Tibial artery (tissue), 4 donors: Measurements from ENCODE around the gene FOXK1.

Experiments used
- DNase-seq, 2 donors: peaks; one replicate each; pipeline ENCODE4 v3.0.0-alpha.2; 2019
- H3K27ac ChIP-seq, 2 donors: fragments of 200-600 bp; sonication (generic) in 1 of 2; 1 replicate in 1 of 2; 2 replicates in 1 of 2; pipeline ENCODE4 v1.5.1; 2018 to 2019; ENCODE audit warnings: mild to moderate bottlenecking in 1 of 2
- H3K27me3 ChIP-seq, 2 donors: fragments of 200-600 bp; sonication (generic) in 1 of 2; one replicate each; pipeline versions ENCODE4 v1.5.1 to v1.6.0; 2016 to 2019
- H3K36me3 ChIP-seq, 3 donors: fragments of 200-600 bp; sonication (generic) in 2 of 3; one replicate each; pipeline ENCODE4 v1.5.1; 2016 to 2019; ENCODE audit warnings: mild to moderate bottlenecking in 2 of 3
- H3K4me1 ChIP-seq, 4 donors: fragments of 200-600 bp; sonication (generic) in 2 of 4; 1 replicate in 3 of 4; 2 replicates in 1 of 4; pipeline ENCODE4 v1.5.1; 2016 to 2019
- H3K4me3 ChIP-seq, 2 donors: fragments of 200-600 bp; sonication (generic) in 1 of 2; 1 replicate in 1 of 2; 2 replicates in 1 of 2; pipeline ENCODE4 v1.5.1; 2018 to 2019; ENCODE audit warnings: mild to moderate bottlenecking in 2 of 2
- H3K9me3 ChIP-seq, 3 donors: fragments of 200-600 bp; sonication (generic) in 1 of 3; one replicate each; pipeline ENCODE4 v1.5.1; 2016 to 2019
- intact Hi-C: fragments of 100-400 bp; cut with DNase I; formaldehyde crosslinking; loops from one replicate; pipeline ENCODE4 v1.15.0; 2023; ENCODE audit warnings: low total_unique reads
- TF ChIP-seq, protein P1 (sequence below), 2 experiments: fragments of 200-600 bp in 1 of 2; fragments of 450-650 bp in 1 of 2; IDR thresholded peaks; one replicate each; pipeline ENCODE4 v1.5.1; 2017 to 2019; ENCODE audit warnings: antibody characterized with exemption in 2 of 2, mild to moderate bottlenecking in 1 of 2, moderate library complexity in 1 of 2

The FOXK1 gene

DNA sequence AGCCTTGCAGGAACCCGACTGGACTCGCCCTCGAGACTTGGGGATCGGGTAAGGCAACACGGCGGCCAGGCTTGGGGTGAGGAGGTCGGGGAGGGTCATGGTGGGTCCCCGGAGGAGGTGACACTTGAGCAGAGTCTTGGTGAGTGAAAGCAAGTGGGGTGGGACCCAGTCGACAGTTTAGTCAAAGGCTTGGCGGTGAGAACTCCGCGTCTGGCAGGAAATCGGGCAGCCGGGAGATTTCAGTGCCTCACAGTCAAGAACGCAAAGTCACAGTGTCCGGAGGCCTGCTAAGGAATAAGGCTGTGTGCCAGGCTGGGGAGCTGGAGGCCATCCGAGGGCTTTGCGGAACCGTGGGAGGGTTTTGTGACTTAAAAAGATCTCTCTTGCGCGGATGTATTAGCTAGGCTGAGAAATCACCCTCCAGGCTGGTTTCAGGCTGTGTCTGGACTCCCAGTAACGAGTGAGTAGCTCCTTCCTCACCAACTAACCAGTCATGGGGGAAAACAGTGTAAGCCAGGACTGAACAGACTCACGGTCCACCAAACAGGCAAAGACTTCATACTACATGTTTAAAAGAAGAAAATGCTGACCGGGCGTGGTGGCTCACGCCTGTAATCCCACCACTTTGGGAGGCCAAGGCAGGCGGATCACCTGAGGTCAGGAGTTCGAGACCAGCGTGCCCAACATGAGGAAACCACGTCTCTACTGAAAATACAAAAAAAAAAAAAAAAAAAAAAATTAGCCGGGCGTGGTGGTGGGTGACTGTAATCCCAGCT is 93.9 kb downstream of the FOXK1 start:
- intact Hi-C loops: no loop called here
- Histone ChIP-seq H3K27me3 (no peaks in the 10 kb centered on the region), H3K4me3 (peak overlapping the region; percentile 71 to 97), H3K27ac (peak overlapping the region; percentile 89 to 97), H3K4me1 (peaks cover 4 to 38% (median 31%) of the 10 kb centered on the region in 4 donors), H3K36me3 (peaks cover 2 to 12% (median 4%) of the 10 kb centered on the region in 3 donors), H3K9me3 (no peaks in the 10 kb centered on the region)
- TF ChIP-seq, protein P1, sequence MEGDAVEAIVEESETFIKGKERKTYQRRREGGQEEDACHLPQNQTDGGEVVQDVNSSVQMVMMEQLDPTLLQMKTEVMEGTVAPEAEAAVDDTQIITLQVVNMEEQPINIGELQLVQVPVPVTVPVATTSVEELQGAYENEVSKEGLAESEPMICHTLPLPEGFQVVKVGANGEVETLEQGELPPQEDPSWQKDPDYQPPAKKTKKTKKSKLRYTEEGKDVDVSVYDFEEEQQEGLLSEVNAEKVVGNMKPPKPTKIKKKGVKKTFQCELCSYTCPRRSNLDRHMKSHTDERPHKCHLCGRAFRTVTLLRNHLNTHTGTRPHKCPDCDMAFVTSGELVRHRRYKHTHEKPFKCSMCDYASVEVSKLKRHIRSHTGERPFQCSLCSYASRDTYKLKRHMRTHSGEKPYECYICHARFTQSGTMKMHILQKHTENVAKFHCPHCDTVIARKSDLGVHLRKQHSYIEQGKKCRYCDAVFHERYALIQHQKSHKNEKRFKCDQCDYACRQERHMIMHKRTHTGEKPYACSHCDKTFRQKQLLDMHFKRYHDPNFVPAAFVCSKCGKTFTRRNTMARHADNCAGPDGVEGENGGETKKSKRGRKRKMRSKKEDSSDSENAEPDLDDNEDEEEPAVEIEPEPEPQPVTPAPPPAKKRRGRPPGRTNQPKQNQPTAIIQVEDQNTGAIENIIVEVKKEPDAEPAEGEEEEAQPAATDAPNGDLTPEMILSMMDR (IDR thresholded peaks at IDR 0.05): no peak
- DNase-seq: no peak

GRCh38 chr7:4779118-4779517 is 97.0 kb downstream of the FOXK1 start:
- TF ChIP-seq, protein P1 (IDR thresholded peaks at IDR 0.05): no peak
- DNase-seq: no peak
- no peaks in the 10 kb centered on the region for H3K9me3 ChIP-seq
- H3K27me3 ChIP-seq: no peaks in the 10 kb centered on the region
- intact Hi-C loops: no loop called here
- peaks cover 33 to 36% (median 34%) of the 10 kb centered on the region in 3 donors for H3K36me3 ChIP-seq
- H3K4me3 ChIP-seq: no peak overlapping the region
- peaks cover 4 to 33% (median 29%) of the 10 kb centered on the region in 4 donors for H3K4me1 ChIP-seq
- no peak overlapping the region for H3K27ac ChIP-seq

GRCh38 chr7:4781366-4782069 is 99.4 kb downstream of the FOXK1 start:
- Histone ChIP-seq H3K4me3 (no peak overlapping the region), H3K27me3 (no peaks in the 10 kb centered on the region), H3K9me3 (no peaks in the 10 kb centered on the region), H3K36me3 (peaks cover 53 to 60% (median 58%) of the 10 kb centered on the region in 3 donors), H3K27ac (no peak overlapping the region), H3K4me1 (peaks cover 0 to 20% (median 17%) of the 10 kb centered on the region in 4 donors)
- TF ChIP-seq, protein P1 (IDR thresholded peaks at IDR 0.05): no peak
- intact Hi-C loops: no loop called here
- no peak for DNase-seq

DNA sequence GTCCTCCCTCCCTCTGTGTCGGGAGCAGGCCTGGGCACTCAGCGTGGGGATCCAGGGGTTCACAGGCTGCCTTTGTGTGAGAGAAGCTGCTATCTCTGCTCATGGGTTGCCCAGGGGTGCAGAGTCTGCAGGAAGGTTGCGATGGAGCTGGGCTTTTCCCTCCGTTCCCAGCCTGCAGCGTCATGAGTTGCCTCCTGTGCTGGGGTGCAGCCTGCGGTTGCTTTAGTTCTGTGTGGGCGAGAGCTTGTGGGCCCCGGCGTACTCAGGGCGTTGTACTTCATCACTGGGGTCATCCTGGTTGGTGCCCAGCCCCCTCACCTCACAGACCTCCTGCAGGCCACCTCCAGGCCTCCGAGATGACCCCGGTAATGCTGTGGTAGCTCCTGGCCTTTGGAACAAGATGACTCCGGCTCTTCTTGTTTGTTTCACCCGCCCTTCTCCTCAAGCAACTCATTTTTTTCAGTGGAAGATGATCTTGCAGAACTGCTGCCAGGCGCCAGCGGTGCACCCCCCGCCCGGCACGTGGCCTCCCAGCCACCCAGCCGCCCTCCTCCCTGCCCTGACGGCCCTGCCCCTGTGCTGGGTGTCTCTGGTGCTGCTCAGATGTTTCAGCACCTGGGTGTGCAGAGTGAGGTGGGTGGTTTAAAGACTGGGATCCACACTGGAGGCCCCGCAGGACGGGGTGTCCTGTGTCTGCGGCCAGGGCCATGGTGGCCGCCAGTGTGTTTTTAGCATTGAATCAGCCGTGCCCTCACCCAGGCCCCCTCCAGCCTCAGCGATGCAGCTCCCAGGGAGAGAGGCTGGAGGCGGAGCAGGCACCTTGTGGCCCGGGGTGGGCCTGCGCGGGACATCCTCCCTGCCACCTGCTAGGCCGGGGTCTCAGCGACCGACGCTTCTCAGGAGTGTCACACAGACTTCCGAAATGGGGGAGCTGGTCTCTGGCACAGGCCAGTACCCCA is 100.5 kb downstream of the FOXK1 start:
- no peaks in the 10 kb centered on the region for H3K27me3 ChIP-seq
- DNase-seq: no peak
- TF ChIP-seq, protein P1 (IDR thresholded peaks at IDR 0.05): no peak
- H3K4me3 ChIP-seq: no peak overlapping the region
- peaks cover 64 to 70% (median 69%) of the 10 kb centered on the region in 3 donors for H3K36me3 ChIP-seq
- intact Hi-C loops: no loop called here
- H3K27ac ChIP-seq: no peak overlapping the region
- no peaks in the 10 kb centered on the region for H3K9me3 ChIP-seq
- H3K4me1 ChIP-seq: peaks cover 0 to 9% (median 6%) of the 10 kb centered on the region in 4 donors

- TF ChIP-seq, protein P1 (IDR thresholded peaks at IDR 0.05): no peak
- Histone ChIP-seq H3K27ac (no peak overlapping the region), H3K36me3 (peaks cover 70 to 77% (median 76%) of the 10 kb centered on the region in 3 donors), H3K4me1 (peaks cover 0 to 2% (median under 1%) of the 10 kb centered on the region in 4 donors), H3K27me3 (no peaks in the 10 kb centered on the region), H3K9me3 (no peaks in the 10 kb centered on the region), H3K4me3 (no peak overlapping the region)
- DNase-seq: no peak
- intact Hi-C loops: no loop called here
Observed at GRCh38 chr7:4783292-4783652, 101.2 kb downstream of the FOXK1 start.
